Left lobe of liver (tissue), 2 donors: ENCODE data around the gene ASAH2. TPM values are rescaled to one million over a fixed set of nuclear protein-coding genes. Genes with fewer than 3 reads are reported as not detected.
A peak's percentile ranks its signal among the peaks of the same experiment; 100 is the strongest.
"Not testable (repeated sequence)": the region's sequence is repeated elsewhere in the genome, so short reads cannot be mapped to it uniquely, and the experiment has no call there.

Experiments
- ATAC-seq: fragments of 200-7000 bp; cut with Tn5 transposase; one replicate; pipeline ENCODE4 v1.9.1; 2020; ENCODE audit warnings: mild to moderate bottlenecking, moderate library complexity
- DNase-seq: peaks from one replicate; pipeline ENCODE4 v3.0.0-alpha.2; 2020; ENCODE audit warnings: low spot score
- total RNA-seq: library from RNA; stranded (reverse); gene quantifications from one replicate; pipeline ENCODE4 v1.2.1, GENCODE V29; 2021
- donor health status: DM: no; HTN: no; CAD: no; lungs with moderate emphysema.
- donor health status: DM: no; HTN: yes; CAD: no.

ASAH2 gene
- total RNA-seq, 1 donor from 2014 or later, result 2.5 TPM

DNA sequence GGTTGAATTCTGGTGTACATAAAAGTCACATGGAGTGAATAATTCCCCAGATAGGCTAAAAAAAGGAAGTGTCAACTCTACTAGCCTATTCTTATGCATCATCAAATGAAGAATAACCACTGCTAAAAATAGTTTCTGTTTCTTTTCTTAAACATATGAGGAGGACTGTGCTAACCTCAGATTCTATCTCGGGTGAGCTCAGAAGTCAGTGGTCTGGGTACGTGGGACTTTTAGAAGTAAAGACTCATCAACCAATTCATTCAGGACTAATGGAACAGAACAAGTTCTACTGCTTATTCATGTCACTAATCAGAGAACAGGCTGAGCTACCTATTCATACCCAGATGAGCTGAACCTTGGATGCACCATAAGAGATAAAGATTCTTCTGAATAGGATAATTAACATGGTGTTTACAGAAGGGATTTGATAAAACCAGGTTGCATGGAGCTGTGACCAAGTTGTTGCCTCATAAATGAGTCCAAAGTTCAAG, 9.5 kb upstream of the ASAH2 start:
- no peak for DNase-seq
- no peak for ATAC-seq

DNA sequence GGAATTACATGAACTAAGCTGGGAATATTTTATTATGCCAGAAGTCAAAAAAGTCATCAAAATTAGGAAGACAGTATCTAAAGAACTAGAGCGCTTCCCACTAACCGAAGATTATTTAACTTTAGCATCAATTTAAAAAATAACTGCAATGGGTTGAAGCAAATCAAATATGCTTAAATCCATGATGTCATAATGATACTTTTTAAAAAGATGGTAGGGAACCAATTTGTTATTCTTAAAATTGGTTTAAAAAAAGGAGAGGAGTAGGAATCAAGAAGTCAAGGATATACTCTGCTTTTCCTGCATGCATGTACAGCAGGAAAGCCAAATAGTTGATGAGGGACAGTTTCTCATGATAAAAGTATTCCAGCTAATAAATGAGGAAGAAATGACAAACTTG, 3.2 kb upstream of the ASAH2 start:
- no peak for DNase-seq
- ATAC-seq, result no peak

DNA sequence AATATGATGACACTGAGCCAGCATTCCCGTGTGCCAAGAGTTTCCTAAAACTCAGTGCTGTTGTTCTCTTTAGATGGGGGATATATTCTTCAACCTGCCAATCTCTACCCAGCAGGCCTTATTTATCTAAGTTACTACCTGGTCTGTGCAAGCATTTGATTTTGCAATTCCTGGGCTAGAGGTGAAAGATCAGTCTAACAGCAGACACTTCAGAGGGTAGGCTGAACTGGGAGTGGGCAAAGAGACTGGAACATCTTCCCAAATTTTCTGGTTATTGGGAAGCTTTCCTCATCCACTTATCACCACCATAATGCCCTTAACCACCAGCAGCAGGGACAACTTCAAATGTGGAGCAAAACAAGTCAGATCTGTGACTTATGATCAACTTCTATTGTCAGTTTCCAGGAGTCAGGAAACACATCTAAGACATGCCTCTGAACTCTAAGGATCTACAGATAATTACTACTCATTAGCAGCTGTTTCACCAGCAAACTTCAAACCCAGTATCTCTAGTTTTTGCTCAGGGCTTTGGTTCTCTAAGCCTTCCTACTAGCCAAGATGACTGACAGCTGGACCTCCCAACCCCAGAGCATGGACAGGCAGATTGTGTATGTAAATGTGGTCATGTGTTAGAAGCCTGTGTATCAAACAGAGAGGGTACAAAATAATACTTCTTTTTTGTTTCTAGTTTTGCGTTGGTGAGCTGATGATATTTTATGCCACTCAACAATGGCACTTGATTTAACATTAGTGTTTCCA, 1.0 kb downstream of the ASAH2 start:
- peak; percentile 47 for DNase-seq
- ATAC-seq, result peak; percentile 90

DNA sequence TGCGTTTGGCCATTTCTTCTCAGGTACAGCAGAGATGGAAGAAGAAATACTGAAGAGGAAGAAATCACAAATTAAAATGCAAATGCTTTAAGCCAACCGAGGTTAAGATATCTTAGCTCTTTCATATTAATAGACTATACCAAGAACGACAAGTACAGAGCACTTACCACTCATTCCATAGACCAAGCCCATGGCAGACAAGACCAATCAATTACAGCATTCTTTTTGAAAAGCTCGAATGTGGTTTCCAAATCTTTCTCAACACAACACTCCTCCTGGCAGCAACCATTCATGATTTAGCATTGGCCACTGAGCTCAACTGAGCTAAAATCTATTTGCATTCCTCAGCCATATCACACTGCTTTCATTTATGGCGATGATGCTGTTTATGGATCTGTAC, 2.7 kb downstream of the ASAH2 start:
- DNase-seq (no peak), ATAC-seq (no peak)

DNA sequence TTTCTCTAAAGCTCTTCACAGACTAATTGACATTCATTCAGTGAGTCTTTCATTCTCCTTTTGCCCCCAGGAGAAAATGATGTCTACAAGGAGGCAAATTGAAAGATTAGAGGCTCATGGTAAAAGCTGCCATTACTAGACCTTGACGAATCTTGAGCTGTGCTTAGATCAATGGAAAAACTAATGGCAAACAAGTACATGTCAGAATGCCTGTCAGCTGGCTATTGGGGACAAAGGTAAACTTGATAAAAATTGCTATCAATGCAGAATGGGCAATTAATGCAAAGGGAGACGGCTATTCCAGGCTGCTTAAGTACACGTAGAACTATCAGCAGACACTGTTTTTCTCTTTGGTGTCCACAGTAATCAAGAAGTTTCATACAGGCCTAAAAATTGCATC, 3.3 kb downstream of the ASAH2 start:
- DNase-seq (no peak), ATAC-seq (peak; percentile 38)

DNA sequence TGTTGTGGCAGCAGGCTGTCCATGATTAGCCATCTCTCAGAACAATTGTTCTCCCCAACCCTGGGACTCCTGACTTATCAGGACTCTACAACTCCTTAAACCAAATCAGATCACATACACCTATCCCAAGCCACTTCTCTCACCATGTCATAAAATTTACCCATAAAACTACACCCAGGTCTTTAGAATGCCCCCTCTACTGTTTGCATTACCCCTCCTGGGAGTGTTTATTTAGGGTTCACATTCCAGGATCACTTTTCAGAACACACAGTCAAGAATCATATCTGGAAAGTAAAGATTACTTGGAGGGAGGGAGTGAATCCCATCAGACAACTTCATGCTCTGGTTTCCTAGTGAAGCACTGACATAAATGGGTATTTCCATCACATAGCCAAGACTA, 7.1 kb downstream of the ASAH2 start:
- no peak for ATAC-seq
- no peak for DNase-seq

DNA sequence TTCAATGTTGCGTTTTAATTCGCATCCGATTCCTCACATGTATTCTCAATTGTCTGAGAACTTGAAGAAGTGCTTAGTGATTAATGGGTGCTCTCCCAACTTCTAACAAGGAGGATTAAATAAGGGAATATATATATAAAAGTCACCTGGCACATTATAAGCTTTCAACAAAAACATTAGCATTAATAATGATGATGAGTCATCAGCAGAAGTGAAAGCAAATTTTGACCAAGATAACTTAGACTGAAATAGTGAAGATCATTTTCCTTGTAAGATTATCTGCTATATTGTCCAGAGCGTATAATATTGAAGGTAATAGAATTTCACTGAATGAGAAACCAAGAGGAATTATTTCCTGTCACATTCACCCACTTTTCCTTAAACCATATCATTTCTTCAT, 8.5 kb downstream of the ASAH2 start:
- ATAC-seq (no peak), DNase-seq (no peak)

DNA sequence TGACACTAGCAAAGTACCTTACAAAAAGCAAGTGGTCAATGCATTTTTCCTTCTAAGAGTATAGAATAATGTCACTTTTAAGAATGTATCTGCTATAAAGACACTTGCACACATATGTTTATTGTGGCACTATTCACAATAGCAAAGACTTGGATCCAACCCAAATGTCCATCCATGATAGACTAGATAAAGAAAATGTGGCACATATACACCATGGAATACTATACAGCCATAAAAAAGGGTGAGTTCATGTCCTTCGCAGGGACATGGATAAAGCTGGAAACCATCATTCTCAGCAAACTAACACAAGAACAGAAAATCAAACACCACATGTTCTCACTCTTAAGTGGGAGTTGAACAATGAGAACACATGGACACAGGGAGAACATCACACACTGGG, 9.8 kb downstream of the ASAH2 start:
- DNase-seq, ATAC-seq: not testable (repeated sequence)

DNA sequence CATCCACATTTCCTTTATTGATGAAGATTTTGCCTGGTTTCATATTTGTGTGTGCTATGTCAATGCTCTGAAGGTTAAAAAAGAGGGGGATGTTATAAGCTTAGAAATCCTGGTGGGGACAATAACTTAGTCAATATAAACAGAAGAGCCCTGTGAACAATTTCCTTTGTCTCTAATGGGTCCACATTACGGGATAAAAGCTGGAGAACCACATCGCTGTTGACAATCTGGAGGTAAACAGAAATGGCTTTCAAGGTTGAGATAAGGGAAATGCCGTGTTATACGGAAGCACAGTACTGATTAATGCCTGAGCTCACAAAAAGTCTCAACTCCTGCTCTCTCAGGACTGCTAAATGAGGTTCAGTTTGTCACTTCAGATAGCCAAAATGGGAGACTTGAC, 16.8 kb downstream of the ASAH2 start:
- DNase-seq, result no peak
- ATAC-seq, result peak; percentile 69

DNA sequence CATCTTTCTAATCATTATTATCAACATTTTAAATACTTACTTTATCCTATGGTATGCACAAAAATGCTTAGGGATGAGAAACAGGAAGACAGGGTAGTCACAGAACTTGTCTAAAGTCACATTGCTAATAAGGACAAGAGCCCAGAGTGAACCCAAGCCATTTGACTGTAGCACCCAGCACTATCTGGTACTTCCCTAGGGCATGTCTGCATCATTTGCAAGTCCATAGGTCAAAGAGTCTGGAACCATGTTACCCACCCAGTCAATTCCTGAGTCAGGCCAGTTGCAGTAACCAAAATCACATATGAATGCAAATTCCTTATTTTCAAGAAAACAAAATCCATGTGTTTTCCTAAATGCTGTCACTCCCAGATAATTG, 19.1 kb downstream of the ASAH2 start:
- ATAC-seq (peak; percentile 51), DNase-seq (no peak)

DNA sequence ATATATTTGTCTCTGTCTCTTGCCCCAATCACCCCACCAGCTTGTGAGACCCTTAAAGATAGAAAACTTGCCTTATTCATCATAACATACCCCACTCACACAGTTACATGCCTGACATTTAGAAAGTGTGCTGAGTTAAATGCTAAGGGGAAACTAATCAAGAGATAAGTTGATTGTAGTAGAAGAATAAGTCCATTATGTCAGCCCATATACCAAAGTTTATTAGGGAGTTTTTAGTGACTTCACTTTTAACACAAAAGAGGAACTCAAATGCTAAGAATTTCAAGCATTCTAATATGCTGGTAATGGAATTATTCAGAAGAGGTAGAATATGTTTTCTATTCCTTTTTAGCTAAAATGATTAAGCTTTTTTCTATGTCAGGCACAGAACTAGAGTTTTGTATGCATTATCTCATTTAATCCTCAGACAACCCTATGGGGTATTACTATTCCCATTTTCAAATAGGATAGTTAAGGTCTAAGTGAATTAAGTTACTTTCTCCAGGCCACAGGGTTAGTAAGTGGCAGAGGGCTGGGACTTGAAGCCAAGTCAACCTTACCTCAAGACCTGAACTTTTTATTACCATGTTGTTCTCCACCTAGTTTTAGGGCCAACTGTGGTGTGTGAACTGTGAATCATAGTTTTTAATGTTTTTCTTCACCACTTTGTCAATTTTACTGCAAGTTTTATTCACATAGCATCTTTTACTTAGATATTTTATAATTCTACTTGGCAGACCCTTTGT, 19.6 kb downstream of the ASAH2 start:
- ATAC-seq (no peak), DNase-seq (no peak)

DNA sequence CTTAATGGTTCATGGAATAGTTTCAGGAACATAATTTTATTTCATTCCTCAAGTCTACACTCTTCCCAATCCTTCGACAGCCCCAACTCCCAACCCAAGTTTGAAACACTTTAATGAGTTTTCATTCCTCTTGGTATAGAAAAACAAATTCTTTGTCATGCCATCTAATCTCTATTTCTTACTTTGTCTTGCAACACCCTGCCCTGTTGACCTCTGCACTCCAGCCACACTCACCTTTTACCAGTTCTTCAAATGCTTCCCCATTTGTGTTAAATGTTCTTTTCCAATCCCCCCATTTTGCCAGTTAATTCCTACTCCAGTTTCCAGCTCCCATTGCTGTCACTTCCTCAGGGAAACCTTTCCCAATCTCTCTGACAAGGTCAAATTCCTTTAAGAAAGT, 21.9 kb downstream of the ASAH2 start:
- ATAC-seq, result no peak
- DNase-seq, result no peak

DNA sequence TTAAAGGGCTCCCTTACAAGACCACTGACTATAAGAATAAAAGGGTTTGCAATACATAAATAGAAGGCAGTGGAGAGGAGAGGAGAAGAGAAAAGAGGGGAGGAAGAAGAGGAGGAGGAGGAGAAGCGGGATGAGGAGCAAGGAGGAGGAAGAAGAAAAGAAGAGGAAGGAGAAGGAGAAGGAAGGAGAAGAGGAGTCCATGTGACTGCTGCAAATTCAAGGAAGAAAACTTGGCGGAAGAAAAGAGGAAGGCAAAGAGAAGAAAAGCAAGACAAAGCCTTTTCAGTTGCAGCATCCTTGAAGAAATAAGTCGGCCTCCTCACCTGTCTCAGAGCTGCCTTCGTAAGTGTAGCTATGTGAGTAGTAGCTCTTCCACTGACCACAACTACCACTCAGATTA, 22.6 kb downstream of the ASAH2 start:
- ATAC-seq, result no peak
- DNase-seq, result no peak

DNA sequence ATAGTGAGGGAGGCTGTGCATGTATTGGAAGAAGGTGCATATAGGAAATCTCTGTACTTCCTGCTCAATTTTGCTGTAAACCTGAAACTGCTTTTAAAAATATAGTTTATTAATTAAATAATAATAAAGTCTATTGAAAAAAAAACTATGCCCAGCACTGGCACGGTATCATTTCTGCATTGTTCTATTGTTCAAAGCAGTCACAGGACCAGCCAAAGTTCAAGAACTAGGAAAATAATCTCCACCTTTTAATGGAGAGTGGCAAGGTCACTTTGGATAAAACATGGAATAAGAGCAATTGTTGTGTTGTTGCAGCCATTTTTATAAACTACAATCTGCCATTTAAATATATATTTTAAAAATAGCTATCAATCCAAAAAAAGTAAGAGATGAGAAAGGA, 24.7 kb downstream of the ASAH2 start:
- DNase-seq (no peak), ATAC-seq (no peak)

DNA sequence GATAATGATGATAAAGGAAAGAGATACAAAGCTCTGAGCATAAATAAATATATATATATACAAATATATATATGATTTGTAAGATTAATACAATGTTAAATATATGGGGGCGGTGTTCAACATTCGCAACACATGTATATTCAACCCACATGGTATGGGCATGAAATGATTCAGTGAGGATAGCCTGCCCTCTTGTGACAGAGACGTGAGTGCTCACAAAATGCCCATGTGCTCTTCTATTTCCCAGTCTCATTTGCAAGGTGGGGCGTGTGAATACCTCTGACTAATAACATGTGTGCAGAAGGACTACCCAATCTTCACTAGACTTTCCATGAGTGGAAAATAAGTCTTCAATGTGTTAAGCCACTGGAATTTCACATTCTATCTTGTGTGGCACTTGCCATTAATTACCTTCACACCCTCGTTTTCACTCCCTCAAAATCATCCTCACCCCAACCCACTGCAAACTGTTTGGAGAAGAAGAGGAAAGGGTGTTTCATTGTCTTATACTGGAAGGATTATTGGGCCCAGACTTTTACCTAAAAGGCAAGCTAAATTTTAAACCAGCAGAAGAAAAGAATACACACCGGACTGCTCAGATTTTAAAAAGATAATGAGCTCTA, 26.9 kb downstream of the ASAH2 start:
- DNase-seq (no peak), ATAC-seq (peak; percentile 98)

DNA sequence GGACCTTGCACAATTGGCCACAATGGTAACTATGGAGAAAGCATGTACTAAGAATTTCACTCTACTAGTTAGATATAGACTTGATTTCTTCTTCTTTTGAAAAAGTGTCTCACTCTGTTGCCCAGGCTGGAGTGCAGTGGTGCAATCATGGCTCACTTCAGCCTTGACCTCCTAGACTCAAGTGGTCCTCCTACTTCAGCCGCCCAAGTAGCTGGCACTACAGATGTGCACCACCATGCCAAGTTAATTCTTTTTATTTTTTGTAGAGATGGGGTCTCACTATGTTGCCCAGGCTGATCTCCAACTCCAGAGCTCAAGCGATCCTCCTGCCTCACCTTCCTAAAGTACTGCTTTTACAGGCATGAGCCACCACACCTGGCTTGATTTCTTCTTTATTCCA, 29.1 kb downstream of the ASAH2 start:
- no peak for DNase-seq
- no peak for ATAC-seq

DNA sequence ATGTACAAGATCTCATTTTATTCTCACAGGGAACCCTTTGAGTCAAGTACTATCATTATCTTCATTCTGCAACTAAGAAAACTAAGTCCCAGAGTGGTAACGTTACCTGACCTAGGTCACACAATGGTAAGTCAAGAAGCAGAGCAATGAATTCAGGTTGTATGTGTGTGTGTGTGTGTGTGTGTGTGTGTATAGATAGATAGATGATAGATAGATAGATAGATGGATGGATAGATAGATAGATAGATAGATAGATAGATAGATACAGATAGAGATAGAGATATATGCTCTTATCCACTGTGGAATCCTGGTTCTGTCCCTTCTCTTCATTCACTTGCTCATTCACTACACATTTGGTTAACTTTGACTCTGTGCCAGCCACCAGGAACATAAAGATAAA, 29.8 kb downstream of the ASAH2 start:
- DNase-seq, result no peak
- no peak for ATAC-seq

DNA sequence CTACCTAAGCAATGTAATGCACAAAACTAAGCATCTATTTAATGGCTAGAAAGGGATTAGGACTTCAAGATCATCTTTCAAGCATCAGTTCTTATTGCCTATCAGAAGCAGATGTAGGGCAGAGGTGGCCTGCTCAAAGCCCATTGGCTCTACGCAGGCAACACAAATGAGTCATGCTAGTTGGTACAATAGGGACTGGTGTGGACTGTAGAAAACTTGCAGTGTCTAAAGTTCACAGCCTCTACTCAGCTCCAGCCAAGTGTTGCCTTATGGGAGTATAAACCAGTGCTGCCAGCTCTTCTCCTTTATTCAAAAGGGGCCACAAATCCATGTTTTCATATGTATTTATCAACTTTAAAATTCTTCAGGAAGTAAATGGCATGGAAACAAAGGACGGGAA, 31.7 kb downstream of the ASAH2 start:
- ATAC-seq (no peak), DNase-seq (no peak)

DNA sequence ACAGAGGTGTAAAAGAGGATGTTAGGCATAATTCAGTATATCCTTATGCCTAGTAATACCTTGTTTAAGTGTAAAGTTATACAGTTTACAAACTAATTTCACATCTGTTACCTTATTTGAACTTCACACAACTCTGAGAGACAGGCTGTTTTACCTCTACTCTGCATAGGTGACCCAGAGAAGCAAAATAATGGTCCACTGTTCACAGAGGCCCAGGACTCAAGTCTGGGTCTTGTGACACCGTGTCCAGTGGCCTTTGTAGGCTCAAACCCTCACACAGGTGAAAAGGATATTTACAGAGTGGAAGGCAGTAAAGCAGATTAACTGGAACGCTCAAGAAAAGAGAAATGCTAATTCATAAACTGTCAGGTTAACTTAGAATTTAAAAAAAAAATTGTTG, 32.1 kb downstream of the ASAH2 start:
- DNase-seq (no peak), ATAC-seq (no peak)

DNA sequence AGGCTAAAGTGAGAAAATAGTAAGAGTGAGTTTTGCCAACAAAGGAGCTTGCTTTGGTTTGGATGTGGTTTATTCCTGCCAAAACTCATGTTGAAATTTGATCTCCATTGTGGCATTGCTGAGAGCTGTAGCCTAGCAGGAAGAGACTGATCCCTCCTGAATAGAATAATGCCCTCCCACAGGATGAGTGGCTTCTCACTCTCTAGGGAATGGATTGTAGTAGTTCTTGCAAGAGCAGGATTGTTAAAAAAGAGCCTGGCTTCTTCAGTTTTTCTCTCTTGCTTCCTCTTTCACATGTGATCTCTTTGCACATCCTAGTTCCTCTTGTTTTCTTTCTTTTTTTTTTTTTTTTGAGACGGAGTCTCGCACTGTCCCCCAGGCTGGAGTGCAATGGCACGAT, 34.4 kb downstream of the ASAH2 start:
- ATAC-seq (peak; percentile 96), DNase-seq (no peak)

DNA sequence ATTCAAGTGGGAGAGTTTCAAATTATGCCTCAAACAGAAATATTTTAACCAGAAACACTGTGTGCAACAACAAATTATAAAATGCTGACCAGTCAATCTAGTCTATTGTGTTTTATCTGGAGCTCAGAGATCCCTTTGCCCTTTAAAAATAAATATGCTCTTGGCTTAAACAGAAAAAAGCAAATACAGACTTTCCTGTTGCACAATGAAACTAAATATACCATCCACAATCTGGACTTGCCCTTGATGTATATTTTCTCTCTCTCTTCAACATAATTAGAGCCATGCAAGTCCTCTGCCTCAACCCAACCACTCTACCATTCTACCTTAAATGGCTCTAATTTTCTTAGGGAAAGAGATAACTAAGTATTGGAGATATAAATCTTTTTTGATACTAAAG, 34.9 kb downstream of the ASAH2 start:
- no peak for DNase-seq
- peak; percentile 89 for ATAC-seq

DNA sequence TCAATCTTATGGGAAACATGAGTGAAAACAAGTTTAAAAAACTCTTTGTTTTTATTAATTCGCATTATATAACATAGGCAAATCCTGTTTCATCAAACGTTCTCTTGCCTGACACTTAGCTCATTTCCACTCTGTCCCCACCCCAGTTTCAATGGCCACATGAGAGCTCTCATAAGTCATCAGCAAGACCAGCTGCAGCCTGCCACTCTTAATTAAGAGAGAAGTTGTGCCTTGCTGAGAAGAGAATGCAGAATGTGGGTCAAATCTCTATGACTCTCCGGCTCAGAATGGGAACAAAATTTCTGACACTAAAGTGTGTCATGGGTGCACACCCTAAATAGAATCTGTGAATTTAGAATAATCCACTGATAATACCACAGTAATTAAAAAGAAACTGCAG, 39.6 kb downstream of the ASAH2 start:
- no peak for ATAC-seq
- DNase-seq, result no peak
